Heart right ventricle (tissue), 16 donors: ENCODE measurements around the gene AMIGO1. TPM values are rescaled to one million over a fixed set of nuclear protein-coding genes. Genes with fewer than 3 reads are reported as not detected.

Experiments used
- ATAC-seq, 8 donors: fragments of 200-7000 bp; cut with Tn5 transposase; one replicate each; pipeline ENCODE4 v1.9.1; 2020; ENCODE audit warnings: mild to moderate bottlenecking in 8 of 8, moderate library complexity in 8 of 8, moderate number of reproducible peaks in 1 of 8
- DNase-seq, 2 donors: peaks; one replicate each; pipeline ENCODE4 v3.0.0-alpha.2; 2020
- H3K27ac ChIP-seq, 10 donors: fragments of 200-600 bp; sonication (generic) in 2 of 10; one replicate each; pipeline versions ENCODE4 v1.5.0 to v1.8.0; 2020 to 2022; ENCODE audit warnings: mild to moderate bottlenecking in 3 of 10
- H3K27me3 ChIP-seq, 7 donors: fragments of 200-600 bp; one replicate each; pipeline ENCODE4 v1.8.0; 2021 to 2022; ENCODE audit warnings: mild to moderate bottlenecking in 2 of 7
- H3K36me3 ChIP-seq, 9 donors: fragments of 200-600 bp; sonication (generic) in 1 of 9; one replicate each; pipeline versions ENCODE4 v1.5.0 to v1.8.0; 2020 to 2022; ENCODE audit warnings: mild to moderate bottlenecking in 2 of 9
- H3K4me1 ChIP-seq, 9 donors: fragments of 200-600 bp; sonication (generic) in 1 of 9; one replicate each; pipeline versions ENCODE4 v1.5.0 to v1.8.0; 2020 to 2022; ENCODE audit warnings: mild to moderate bottlenecking in 4 of 9
- H3K4me3 ChIP-seq, 10 donors: fragments of 200-600 bp; sonication (generic) in 2 of 10; one replicate each; pipeline versions ENCODE4 v1.5.0 to v1.8.0; 2020 to 2022; ENCODE audit warnings: mild to moderate bottlenecking in 7 of 10, moderate library complexity in 2 of 10
- H3K9me3 ChIP-seq, 11 donors: fragments of 200-600 bp in 10 of 11; sonication (generic) in 2 of 11; one replicate each; pipeline versions ENCODE4 v1.5.0 to v1.8.0; 2013 to 2022; ENCODE audit warnings: mild to moderate bottlenecking in 2 of 11, control low read depth in 1 of 11, moderate library complexity in 1 of 11
- WGBS, 2 donors: extraction: QIAGEN DNeasy Blood & Tissue Kit; methylation state at CpG; one replicate each; pipeline ENCODE4 v1.1.7; 2013; ENCODE audit warnings: inconsistent platforms in 1 of 2; 5-methylcytosine and 5-hydroxymethylcytosine counted together
- intact Hi-C, 10 donors: fragments of 100-400 bp; cut with DNase I; formaldehyde crosslinking; loops; one replicate each; pipeline versions ENCODE4 v1.11.1 to v1.14.2; 2022
- polyA plus RNA-seq, 2 donors: library from polyadenylated mRNA; stranded (reverse); fragments of 200-250 nt; gene quantifications; one replicate each; pipeline ENCODE4 v1.2.3, GENCODE V29; 2013
- total RNA-seq, 10 donors: library from RNA; stranded (reverse); fragmentation: NEBNext Ultra II Directional in 3 of 10; extraction: Animal tissue kit (Norgen Biotek cat#: 25700) in 3 of 10; gene quantifications; one replicate each; pipeline versions ENCODE4 v1.2.1 to v1.2.4, GENCODE V29; 2021 to 2023
- TF ChIP-seq, protein P1 (sequence below), 9 donors: fragments of 200-600 bp; sonication (generic) in 2 of 9; IDR thresholded peaks; one replicate each; pipeline versions ENCODE4 v1.5.0 to v1.8.0; 2021 to 2022; ENCODE audit warnings: antibody characterized with exemption in 9 of 9, mild to moderate bottlenecking in 5 of 9, moderate library complexity in 1 of 9
- donor health status: Arrhythmogenic right ventricular cardiomyopathy.
- donor health status: ischemic (EF 13 %, LVEDD 7.1; RV severe dilation, severe dysfunction).
- donor health status: healthy with polysubstance abuse.
- donor health status: DM: no; HTN: yes; CAD: no.
- donor health status: DM: no; HTN: no; CAD: no.
- donor health status: ischemic (EF 25% LVEDD 6.9; RV normal size, moderate dysfunction).
- donor health status: ischemic (EF 25% LVEDD 5.7; RV mildly dilated, moderate dysfunction).
- donor health status: healthy.
- donor health status: DM: yes; HTN: yes; CAD: no.
- donor health status: Ischemic cardiomyopathy.
- donor health status: ischemic (EF 35%, LVEDD 5.7; RV mildly dilated, moderate dysfunction).
- donor health status: nonischemic (EF 11% LVEDD 7.7; RV severe dilation, severe dysfunction).
- donor health status: DM: yes; HTN: yes; CAD: no.
- donor health status: PGD.
- donor health status: ischemic (EF 29% LVEDD 5.4; RV normal size, mild dysfunction).
- donor health status: nonischemic (EF 23%, LVEDD 6.1; RV moderate dilation, normal function).

AMIGO1 gene
- total and polyA plus RNA-seq, 12 donors, result 2.8 to 16.6 (median 14.5) TPM

DNA sequence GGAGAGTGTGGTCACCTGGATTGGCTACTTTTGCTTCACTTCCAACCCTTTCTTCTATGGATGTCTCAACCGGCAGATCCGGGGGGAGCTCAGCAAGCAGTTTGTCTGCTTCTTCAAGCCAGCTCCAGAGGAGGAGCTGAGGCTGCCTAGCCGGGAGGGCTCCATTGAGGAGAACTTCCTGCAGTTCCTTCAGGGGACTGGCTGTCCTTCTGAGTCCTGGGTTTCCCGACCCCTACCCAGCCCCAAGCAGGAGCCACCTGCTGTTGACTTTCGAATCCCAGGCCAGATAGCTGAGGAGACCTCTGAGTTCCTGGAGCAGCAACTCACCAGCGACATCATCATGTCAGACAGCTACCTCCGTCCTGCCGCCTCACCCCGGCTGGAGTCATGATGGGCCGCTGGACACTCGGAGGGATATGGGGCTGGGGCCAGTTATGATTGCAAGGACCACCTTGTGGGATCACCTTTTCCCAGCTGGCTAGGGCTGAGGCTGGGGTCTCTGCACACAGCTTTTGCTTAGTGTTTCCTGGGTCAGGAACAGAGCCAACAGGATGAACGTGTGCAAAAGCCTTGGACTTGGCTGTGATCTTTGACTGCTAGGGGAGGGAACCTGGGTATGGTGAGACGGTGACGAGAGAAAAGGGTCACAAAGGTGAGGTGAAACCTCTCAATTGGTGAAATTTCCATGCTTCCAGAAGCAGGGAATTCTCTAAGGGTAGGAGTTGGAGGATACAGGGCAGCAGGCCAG, 34.6 kb upstream of the AMIGO1 start:
- H3K27ac ChIP-seq, result no peak overlapping the region
- TF ChIP-seq, protein P1, sequence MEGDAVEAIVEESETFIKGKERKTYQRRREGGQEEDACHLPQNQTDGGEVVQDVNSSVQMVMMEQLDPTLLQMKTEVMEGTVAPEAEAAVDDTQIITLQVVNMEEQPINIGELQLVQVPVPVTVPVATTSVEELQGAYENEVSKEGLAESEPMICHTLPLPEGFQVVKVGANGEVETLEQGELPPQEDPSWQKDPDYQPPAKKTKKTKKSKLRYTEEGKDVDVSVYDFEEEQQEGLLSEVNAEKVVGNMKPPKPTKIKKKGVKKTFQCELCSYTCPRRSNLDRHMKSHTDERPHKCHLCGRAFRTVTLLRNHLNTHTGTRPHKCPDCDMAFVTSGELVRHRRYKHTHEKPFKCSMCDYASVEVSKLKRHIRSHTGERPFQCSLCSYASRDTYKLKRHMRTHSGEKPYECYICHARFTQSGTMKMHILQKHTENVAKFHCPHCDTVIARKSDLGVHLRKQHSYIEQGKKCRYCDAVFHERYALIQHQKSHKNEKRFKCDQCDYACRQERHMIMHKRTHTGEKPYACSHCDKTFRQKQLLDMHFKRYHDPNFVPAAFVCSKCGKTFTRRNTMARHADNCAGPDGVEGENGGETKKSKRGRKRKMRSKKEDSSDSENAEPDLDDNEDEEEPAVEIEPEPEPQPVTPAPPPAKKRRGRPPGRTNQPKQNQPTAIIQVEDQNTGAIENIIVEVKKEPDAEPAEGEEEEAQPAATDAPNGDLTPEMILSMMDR (IDR thresholded peaks at IDR 0.05), result no peak
- DNase-seq (no peak), ATAC-seq (no peak)
- no peaks in the 10 kb centered on the region for H3K36me3 ChIP-seq
- H3K4me1 ChIP-seq, result peaks cover 0 to 20% (median 14%) of the 10 kb centered on the region in 9 donors
- H3K27me3 ChIP-seq, result no peaks in the 10 kb centered on the region
- H3K4me3 ChIP-seq, result no peak overlapping the region
- no peaks in the 10 kb centered on the region for H3K9me3 ChIP-seq
- intact Hi-C loops, result loop anchor here in 7 of 10 donors (2.0 to 10.0 kb wide), 6 partner anchors 83 to 443 kb away; partner anchors contain the start of genes AHCYL1 (in 3 of the 7) and EPS8L3 (in 1 of the 7)
- WGBS, 2 donors, result 63 to 65% methylated on average over 14 of the region's 14 CpGs

DNA sequence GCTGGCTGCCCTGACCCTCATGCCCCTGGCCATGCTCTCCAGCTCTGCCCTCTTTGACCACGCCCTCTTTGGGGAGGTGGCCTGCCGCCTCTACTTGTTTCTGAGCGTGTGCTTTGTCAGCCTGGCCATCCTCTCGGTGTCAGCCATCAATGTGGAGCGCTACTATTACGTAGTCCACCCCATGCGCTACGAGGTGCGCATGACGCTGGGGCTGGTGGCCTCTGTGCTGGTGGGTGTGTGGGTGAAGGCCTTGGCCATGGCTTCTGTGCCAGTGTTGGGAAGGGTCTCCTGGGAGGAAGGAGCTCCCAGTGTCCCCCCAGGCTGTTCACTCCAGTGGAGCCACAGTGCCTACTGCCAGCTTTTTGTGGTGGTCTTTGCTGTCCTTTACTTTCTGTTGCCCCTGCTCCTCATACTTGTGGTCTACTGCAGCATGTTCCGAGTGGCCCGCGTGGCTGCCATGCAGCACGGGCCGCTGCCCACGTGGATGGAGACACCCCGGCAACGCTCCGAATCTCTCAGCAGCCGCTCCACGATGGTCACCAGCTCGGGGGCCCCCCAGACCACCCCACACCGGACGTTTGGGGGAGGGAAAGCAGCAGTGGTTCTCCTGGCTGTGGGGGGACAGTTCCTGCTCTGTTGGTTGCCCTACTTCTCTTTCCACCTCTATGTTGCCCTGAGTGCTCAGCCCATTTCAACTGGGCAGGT, 33.9 kb upstream of the AMIGO1 start:
- H3K27me3 ChIP-seq, result no peaks in the 10 kb centered on the region
- no peak for ATAC-seq
- no peaks in the 10 kb centered on the region for H3K9me3 ChIP-seq
- WGBS, 2 donors, result 89 to 92% methylated on average over 24 of the region's 24 CpGs
- H3K27ac ChIP-seq, result no peak overlapping the region
- no peak for DNase-seq
- TF ChIP-seq, protein P1 (IDR thresholded peaks at IDR 0.05), result no peak
- intact Hi-C loops, result loop anchor here in 5 of 10 donors (5.0 to 10.0 kb wide), 4 partner anchors 84 to 441 kb away; partner anchors contain the start of genes AHCYL1 (in 3 of the 5) and EPS8L3 (in 1 of the 5)
- H3K36me3 ChIP-seq, result no peaks in the 10 kb centered on the region
- peaks cover 0 to 19% (median 13%) of the 10 kb centered on the region in 9 donors for H3K4me1 ChIP-seq
- no peak overlapping the region for H3K4me3 ChIP-seq

DNA sequence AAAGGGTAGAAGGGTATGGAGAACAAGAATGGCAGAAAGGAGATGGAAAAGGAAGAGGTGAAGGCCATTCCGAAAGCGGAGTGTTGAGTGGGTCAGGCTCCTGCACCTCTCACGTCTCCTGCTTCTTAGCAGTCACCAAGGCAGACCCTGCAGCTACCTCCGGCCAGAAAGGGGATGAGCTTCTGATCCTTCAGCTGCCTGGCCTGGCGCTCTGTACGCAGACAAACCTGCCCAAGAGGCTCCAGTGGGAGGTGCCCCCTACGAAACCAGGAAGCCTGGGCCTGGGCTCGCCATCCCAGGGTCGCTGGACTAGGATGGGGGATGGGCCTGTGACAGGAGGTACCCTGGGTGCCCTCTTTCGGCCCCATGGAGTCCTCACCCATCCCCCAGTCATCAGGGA, 33.1 kb upstream of the AMIGO1 start:
- Histone ChIP-seq H3K9me3 (no peaks in the 10 kb centered on the region), H3K4me1 (peaks cover 0 to 18% (median 12%) of the 10 kb centered on the region in 9 donors), H3K27ac (no peak overlapping the region), H3K36me3 (no peaks in the 10 kb centered on the region), H3K27me3 (no peaks in the 10 kb centered on the region), H3K4me3 (no peak overlapping the region)
- ATAC-seq (no peak), DNase-seq (no peak)
- TF ChIP-seq, protein P1 (IDR thresholded peaks at IDR 0.05), result no peak
- intact Hi-C loops, result loop anchor here in 5 of 10 donors (5.0 to 10.0 kb wide), 4 partner anchors 85 to 442 kb away; partner anchors contain the start of genes AHCYL1 (in 3 of the 5) and EPS8L3 (in 1 of the 5)
- WGBS, 2 donors, result 88 to 94% methylated on average over 10 of the region's 10 CpGs

DNA sequence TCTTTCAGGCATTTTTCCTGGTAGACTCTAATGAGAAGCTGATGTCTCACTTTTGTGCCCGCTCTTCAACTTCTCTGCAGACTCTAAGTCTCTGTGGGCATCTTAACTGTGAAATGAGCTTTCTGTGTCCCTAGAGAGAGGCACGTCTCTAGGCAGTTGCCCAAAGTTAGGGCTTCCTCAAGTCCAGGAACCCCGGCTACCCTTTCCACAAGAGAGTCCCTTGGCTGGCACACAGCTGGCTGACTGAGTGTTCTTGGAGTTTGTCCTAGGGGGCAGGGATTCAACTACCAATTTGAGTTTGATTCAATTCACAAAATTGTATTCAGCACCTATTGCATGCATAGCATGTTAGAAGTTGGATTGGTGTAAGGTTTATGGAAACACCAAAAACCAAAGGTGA, 31.6 kb upstream of the AMIGO1 start:
- no peaks in the 10 kb centered on the region for H3K27me3 ChIP-seq
- no peak for ATAC-seq
- no peaks in the 10 kb centered on the region for H3K36me3 ChIP-seq
- no peak for DNase-seq
- TF ChIP-seq, protein P1 (IDR thresholded peaks at IDR 0.05), result no peak
- WGBS, 2 donors, result 67 to 70% methylated on average over 3 of the region's 3 CpGs
- no peak overlapping the region for H3K4me3 ChIP-seq
- H3K9me3 ChIP-seq, result no peaks in the 10 kb centered on the region
- H3K4me1 ChIP-seq, result peaks cover 0 to 16% (median 7%) of the 10 kb centered on the region in 9 donors
- intact Hi-C loops, result loop anchor here in 5 of 10 donors (5.0 to 10.0 kb wide), 4 partner anchors 86 to 444 kb away; partner anchors contain the start of genes AHCYL1 (in 3 of the 5) and EPS8L3 (in 1 of the 5)
- no peak overlapping the region for H3K27ac ChIP-seq
